HG02943 (cell line): ENCODE data around the gene PPP1R1B.
"Not testable (repeated sequence)": the region's sequence is repeated elsewhere in the genome, so short reads cannot be mapped to it uniquely, and the experiment has no call there.

ENCODE experiments used
- ATAC-seq: cut with Tn5 transposase; IDR thresholded peaks from one replicate; pipeline ENCODE4 v1.9.1; 2021; ENCODE audit warnings: mild to moderate bottlenecking, low read depth, moderate library complexity; ENCODE audit not compliant: unreplicated experiment

The PPP1R1B gene

DNA sequence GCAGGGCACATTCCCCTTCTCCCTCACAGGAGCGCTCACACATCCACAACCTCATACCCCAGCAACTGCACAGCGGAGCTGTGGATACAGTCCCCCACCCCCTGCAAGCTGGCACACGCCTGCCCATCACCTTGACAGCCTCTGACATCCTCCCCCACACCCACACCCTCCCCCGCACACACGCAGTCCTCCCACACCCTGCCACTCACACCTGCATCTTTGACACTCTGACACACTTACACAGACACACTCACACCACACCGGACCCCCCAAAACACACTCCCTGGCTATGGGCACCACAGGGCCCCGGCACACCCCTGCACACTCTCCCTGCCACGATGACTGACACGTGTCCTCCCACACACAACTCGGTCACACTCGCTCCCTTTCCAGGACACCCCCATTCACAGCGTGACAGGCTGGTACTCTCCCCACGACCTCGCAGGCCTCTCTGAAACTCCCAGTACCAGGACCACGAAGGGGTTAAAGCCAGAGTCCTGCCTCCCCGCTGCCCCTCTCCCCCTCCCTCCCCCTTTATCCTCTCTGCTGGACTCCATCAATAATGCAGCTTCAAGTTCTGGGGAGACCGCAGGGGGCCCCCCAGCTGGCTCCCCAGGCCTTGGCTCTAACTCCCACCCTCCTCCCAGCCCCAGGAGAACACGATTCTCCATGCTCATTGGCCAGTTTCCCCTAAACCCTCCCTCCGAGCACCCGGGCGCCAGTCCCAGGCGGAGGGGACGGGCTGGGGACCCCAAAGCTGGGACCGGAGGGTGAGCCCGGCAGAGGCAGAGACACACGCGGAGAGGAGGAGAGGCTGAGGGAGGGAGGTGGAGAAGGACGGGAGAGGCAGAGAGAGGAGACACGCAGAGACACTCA, at the start of gene PPP1R1B:
TSS of gene PPP1R1B (plus strand) at position 782 of the 876 bp plus-strand sequence. CDS start 441 bp downstream, outside the sequence.
- ATAC-seq: no peak

DNA sequence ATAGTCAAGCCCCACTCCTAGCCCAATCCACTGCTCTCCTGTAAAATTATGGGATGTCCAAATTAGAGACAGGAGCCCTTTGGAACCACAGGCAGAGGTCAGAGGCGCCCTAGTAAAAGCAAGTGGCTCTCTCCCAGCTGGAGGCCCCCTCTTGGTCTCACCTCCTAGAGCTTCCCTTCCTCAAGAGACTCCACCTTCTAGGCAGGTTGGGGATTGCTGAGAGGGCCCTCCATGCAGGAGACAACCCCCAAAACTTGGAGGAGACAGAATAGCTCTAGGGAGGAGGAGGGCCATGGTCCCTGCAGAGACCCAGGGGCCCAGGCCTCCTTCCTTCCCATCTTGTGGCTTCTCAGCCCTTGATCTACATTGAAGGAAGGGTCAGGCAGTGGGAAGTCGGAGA, 48.5 kb upstream of the PPP1R1B start:
- ATAC-seq: no peak

- no peak for ATAC-seq
Observed at GRCh38 chr17:39579318-39580081, 47.3 kb upstream of the PPP1R1B start.

DNA sequence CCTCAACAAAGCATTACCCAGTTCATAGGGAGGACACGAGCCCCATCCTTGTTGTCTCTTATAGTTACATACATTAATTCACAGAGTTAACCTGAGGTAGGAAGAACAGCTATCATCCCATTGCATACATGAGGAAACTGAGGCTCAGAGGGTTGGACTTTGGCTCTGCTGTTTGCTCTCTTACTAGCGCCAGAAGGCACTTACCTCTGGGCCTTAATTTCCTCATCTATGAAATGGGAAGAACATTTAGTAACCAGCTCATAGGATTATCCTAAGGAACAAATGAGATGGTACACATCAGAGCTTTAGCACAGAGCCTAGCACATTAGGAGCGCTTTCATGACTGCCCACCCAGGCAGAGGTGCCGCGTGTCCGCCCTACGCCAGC, 46.7 kb upstream of the PPP1R1B start:
- ATAC-seq: no peak

DNA sequence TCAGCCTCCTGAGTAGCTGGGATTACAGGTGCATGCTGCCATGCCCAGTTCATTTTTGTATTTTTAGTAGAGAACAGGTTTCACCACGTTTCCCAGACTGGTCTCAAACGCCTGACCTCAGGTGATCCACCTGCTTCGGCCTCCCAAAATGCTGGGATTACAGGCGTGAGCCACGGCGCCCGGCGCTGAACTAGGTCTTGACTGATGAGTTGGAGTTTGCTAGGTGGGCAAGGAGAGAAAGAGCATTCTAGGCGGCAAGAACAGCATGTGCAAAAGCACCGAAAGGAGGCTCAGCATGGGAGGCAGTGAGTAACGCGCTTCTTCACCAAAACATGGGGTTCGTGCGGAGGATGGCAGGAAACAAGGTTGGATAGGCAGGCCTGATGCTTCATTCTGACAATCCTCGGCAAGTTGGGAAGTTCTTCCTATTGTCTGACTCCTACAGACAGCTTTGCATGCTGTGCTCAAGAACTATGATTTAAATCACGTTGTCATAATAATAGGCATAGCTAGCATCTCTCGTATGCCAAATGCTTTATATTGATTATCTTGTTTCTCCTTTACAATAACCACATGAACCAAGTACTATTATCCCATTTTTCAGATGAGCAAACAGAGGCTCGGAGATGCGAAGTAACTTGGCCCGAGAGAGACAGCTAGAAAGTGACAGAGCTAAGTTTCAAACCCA, 45.5 kb upstream of the PPP1R1B start:
- ATAC-seq: no peak

GRCh38 chr17:39581759-39582085, 45.0 kb upstream of the PPP1R1B start:
- ATAC-seq: no peak

GRCh38 chr17:39582658-39583057, 44.1 kb upstream of the PPP1R1B start:
- ATAC-seq: no peak

DNA sequence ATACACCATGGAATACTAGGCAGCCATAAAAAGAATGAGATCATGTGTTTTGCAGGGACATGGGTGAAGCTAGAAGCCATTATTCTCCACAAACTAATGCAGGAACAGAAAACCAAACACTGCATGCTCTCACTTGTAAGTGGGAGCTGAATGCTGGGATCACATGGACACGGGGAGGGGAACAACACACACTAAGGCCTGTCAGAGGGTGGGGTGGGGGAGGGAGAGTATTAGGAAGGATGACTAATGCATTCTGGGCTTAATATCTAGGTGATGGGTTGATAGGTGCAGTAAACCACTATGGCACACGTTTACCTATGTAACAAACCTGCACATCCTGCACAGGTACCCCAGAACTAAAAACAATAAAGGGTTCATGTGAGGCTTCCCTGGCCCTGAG, 36.6 kb upstream of the PPP1R1B start:
- not testable (repeated sequence) for ATAC-seq

DNA sequence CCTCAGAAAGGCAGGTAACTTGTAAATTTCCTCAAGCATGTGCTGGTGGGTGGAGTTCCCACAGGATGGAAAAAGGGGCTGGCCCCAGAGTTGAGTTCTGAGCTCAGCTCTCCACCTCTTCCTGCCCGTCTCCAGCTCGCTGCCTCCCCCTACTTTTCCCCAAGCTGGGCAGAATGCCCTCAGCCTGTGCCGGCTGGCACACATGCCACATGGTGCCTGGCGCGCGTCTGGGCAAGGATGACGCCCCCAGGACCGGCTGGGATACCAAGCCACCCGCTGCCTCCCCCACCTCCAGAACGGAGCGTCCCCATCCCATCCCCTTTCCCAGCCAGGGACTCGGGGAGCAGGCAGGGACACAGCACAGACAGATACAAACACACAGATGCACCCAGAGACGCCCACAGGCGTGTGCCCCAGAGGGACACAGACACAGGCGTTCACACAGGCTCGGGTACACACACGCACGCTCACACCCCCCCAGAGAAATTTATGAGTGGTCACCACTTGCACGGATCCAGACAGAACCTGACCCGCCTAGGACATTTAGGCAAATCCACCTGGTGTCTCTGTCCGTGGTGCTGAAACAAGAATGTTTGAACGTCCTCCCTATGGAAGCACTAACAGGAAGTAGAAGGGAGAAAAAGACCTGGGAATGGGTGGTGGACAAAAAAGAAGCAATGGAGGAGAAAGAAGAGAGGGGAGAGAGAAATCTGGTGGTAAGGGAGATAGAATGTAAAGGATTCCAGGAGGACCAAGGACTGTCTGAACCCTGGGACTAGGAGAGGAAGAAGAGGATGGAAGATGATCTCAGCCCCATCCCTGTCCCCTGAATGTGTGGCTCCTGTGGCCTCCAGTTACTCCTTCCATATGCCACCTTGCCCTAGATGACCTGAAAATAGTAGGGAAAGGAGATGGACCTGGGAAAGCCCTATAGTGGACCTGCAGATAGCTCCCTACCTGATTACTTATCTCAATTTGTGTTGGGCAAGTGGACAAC, 34.5 kb upstream of the PPP1R1B start:
- no peak for ATAC-seq

GRCh38 chr17:39593371-39593770, 33.4 kb upstream of the PPP1R1B start:
- ATAC-seq: no peak

GRCh38 chr17:39595294-39595693, 31.5 kb upstream of the PPP1R1B start:
- ATAC-seq: no peak

DNA sequence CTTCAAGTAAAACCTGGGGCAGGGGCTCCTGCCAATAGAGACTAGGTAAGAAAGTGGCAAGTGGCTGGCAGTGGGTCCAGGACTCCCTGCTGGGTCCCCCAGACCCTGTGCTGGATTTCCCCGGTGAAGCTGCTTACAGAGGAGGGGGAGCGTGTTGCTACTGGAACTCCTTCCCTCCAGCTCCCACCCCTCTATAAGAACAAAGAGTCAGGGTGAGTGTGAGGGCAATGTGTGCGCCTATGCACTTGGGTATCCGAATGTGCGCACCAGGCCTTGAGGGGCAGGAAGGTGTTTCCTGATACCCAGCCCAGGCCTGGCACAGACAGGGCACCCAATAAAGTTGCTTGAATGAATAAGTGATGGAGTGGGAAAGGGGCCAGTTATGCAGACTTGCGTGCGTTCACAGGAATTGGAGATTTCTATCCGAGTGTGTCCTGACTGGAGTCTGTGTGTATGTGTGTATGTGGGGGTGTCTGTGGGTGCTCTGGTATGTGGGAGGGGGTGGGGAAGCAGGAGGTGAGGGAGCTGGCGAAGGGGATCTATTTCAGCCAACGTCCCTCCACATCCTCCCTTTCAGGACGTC, 30.7 kb upstream of the PPP1R1B start:
- ATAC-seq: no peak

GRCh38 chr17:39596543-39597267, 30.0 kb upstream of the PPP1R1B start:
- ATAC-seq: no peak

DNA sequence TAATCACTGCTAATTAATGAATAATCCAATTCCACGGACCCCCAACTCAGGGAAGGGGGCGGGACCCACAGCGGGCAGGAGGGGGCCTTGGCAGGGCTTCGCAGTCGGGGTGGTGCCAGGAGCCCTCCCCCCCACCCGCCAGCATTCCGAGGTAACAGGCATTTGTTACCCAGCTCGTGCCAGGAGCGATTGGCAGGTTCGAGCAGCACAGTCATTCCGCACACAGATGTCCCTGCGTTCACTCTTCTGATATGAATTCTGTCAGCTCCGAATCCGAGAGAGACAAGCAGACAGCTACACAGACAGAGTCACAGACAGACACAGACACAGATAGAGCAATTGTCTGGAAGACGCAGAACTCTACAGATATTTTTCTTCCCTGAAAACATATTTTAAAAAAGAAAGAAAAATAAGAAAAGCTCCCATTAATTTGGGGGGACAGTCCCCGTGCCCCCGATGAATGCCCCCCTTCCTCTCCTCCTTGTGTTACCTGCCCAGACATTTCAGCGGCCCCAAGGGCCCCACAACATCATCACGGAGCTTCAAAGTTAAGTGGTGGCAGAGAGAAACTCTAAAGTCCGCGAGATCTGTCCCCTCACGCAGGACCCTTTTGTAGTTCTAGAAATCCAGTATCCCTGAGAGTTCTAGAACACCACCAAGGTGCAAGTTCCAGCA, 29.2 kb upstream of the PPP1R1B start:
- ATAC-seq: no peak

DNA sequence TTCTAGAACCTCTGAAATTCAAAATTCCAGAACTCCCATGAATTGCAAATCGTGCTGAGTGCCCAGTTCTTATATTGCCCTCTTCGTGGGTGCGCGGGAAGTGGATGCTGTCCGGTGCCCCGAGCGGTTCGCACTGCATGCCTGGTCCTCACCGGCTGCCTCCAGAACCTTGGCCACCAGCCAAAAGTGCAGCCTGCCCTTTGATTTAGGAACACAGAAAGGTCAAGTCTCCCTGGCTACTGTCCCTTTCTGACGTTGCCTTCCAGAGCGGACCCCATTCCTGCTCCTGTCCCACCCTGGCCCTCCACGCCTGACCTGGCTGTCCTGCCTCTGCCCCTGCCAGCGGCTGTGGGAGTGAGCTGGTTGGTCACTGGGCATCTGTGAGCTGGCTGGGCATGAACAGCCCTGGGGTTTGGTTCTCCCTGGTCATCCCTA, 28.7 kb upstream of the PPP1R1B start:
- no peak for ATAC-seq

GRCh38 chr17:39598630-39599003, 28.1 kb upstream of the PPP1R1B start:
- ATAC-seq: no peak

DNA sequence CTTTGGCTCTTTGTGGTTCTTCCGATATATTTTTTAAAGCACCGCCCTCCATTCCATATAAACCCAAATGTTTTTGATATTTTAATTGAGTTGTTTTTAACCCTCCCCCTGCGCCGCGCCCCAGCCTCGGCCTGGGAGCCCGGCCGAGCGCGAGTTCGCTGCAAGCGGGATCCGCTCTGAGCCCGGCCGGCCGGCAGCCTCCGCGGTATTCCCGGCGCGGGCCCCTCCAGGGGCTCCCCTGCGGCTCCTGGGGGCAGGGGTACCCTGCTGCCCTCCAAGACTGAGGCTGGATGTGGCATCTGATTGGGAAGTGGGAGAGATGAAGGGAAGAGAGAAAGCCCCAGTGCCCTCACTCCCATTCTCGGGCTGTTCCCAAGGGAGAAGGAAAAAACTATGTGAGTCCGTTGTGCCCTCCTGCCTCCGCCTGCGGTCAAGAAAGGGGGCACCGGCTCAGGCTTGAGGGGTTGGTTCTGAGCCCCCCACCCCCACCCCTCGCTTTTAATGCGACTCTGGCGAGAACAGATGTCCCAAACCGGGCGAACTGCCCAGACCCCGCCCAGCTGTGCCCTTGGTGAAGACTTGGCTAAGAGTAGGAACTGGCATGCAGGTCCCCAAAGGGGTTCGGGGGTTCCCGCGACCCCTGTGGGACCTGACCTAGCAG, 27.6 kb upstream of the PPP1R1B start:
- no peak for ATAC-seq

- no peak for ATAC-seq
Observed at GRCh38 chr17:39599665-39600231, 27.0 kb upstream of the PPP1R1B start.
